Measurements from ENCODE around the gene FOXO3. TPM values are rescaled to one million over a fixed set of nuclear protein-coding genes. Genes with fewer than 3 reads are reported as not detected.

Gene FOXO3
- total and polyA plus RNA-seq, 2 of the 13 experiments (the other 11 are each of a cell fraction or from before 2014, with no cell fraction given): 16.0 to 22.5 TPM

- H3K27me3 ChIP-seq (ENCODE audit: control insufficient read depth in 1 of 2, insufficient read depth in 2 of 2, low read length in 2 of 2): no peaks in the 10 kb centered on the region
- BruUV-seq (replicated peaks): no TSS peak
- no peak overlapping the region for H3K27ac ChIP-seq (ENCODE audit: extremely low read length, insufficient read depth, low read length)
- intact Hi-C loops (cut with micrococcal nuclease; ENCODE audit: unreplicated experiment) (no loop called here), in situ Hi-C loops (cut with HindIII; ENCODE audit: extremely low pct_ligation_motif_present, low pct_unique_long_range_greater_than_20kb) (no loop called here)
- H3K4me3 ChIP-seq (replicated peaks in 1 of 3; ENCODE audit: insufficient read depth in 1 of 3, low read depth in 2 of 3, low read length in 3 of 3): no peak overlapping the region
- no peak for FAIRE-seq
- no peak overlapping the region for H3K9ac ChIP-seq (ENCODE audit: insufficient read depth, low read depth, low read length)
- no peak overlapping the region for H3K4me2 ChIP-seq (ENCODE audit: low read depth, low read length)
- H4K20me1 ChIP-seq (ENCODE audit: insufficient read depth, low read length): peaks cover 38% of the 10 kb centered on the region
- H3K9me3 ChIP-seq (ENCODE audit: low read length): no peaks in the 10 kb centered on the region
- WGBS (ENCODE audit: low lambda C conversion rate): 98% methylated on average over 2 of the region's 3 CpGs
- ChIA-PET CTCF (ENCODE audit: low intra/inter-chr PET ratio, low total read pairs) (no interaction called here), POLR2A (no interaction called here)
- H3K36me3 ChIP-seq (replicated peaks in 1 of 2; ENCODE audit: control insufficient read depth in 1 of 2, insufficient read depth in 2 of 2, low read length in 2 of 2): peaks cover 4 to 14% of the 10 kb centered on the region in 2 experiments; a peak in 3 of 5 replicates
- no peak for DNase-seq (ENCODE audit: low spot score)
- ATAC-seq: no peak
- TF ChIP-seq KDM2A (CRISPR knock-in tag; IDR thresholded peaks at IDR 0.05; ENCODE audit: borderline replicate concordance, low read depth) (no peak), RBM22 (optimal IDR thresholded peaks at IDR 0.05; ENCODE audit: low read length) (peak; percentile 26), STAG1 (CRISPR knock-in tag; IDR thresholded peaks at IDR 0.05) (peak; percentile 12; the same call in 1 of the 2 replicates)
- TF ChIP-seq, protein P1, sequence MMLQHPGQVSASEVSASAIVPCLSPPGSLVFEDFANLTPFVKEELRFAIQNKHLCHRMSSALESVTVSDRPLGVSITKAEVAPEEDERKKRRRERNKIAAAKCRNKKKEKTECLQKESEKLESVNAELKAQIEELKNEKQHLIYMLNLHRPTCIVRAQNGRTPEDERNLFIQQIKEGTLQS (CRISPR knock-in tag; IDR thresholded peaks at IDR 0.05): no peak
- H2AFZ ChIP-seq (ENCODE audit: low read length): no peak overlapping the region
- H3K4me1 ChIP-seq (ENCODE audit: insufficient read depth, low read length): peaks cover 27% of the 10 kb centered on the region
- peaks cover 25% of the 10 kb centered on the region for H3K79me2 ChIP-seq (ENCODE audit: insufficient read depth, low read length)
Measured at GRCh38 chr6:108675226-108676200, 114.8 kb downstream of the FOXO3 start.

DNA sequence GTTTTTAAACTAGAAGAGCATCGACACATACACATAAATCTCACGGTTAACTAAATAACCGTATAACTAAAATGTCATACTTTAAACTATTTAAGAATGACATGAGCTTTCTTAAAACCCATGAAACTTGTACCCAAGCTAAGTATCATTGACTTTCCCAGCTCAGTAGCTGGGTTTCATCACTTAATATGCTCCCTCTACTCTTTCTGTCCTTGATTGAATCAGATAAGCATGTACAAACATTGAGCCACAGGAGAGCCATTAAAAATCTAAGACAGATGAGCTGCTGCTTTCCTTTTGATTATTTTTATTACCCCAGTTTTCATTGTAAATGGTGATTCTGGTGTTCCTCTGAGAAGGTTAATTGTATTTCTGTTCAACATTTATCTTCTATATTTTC lies 115.8 kb downstream of the FOXO3 start:
- no peak overlapping the region for H3K27ac ChIP-seq (ENCODE audit: extremely low read length, insufficient read depth, low read length)
- H3K4me3 ChIP-seq (replicated peaks in 1 of 3; ENCODE audit: insufficient read depth in 1 of 3, low read depth in 2 of 3, low read length in 3 of 3): no peak overlapping the region
- peaks cover 27% of the 10 kb centered on the region for H3K4me1 ChIP-seq (ENCODE audit: insufficient read depth, low read length)
- POLR2A ChIA-PET: no interaction called here
- no peak for FAIRE-seq
- peaks cover 19% of the 10 kb centered on the region for H3K79me2 ChIP-seq (ENCODE audit: insufficient read depth, low read length)
- intact Hi-C loops (cut with micrococcal nuclease; ENCODE audit: unreplicated experiment) (no loop called here), in situ Hi-C loops (cut with HindIII; ENCODE audit: extremely low pct_ligation_motif_present, low pct_unique_long_range_greater_than_20kb) (no loop called here)
- H3K36me3 ChIP-seq (replicated peaks in 1 of 2; ENCODE audit: control insufficient read depth in 1 of 2, insufficient read depth in 2 of 2, low read length in 2 of 2): peaks cover 4 to 16% of the 10 kb centered on the region in 2 experiments; a peak in 3 of 5 replicates
- no peak for TF ChIP-seq CBX2 (IDR thresholded peaks at IDR 0.05; ENCODE audit: low read depth, low read length)
- no peak for TF ChIP-seq CBX2 (CRISPR knock-in tag; IDR thresholded peaks at IDR 0.05; ENCODE audit: low read depth)
- TF ChIP-seq ZBTB21 (CRISPR knock-in tag; IDR thresholded peaks at IDR 0.05): no peak
- TF ChIP-seq ZNF292 (CRISPR knock-in tag; IDR thresholded peaks at IDR 0.05; ENCODE audit: borderline replicate concordance, low read depth): no peak
- TF ChIP-seq ZMYM2 (CRISPR knock-in tag; IDR thresholded peaks at IDR 0.05): no peak
- no peak for TF ChIP-seq NCOA2 (CRISPR knock-in tag; IDR thresholded peaks at IDR 0.05)
- TF ChIP-seq PRDM15 (CRISPR knock-in tag; IDR thresholded peaks at IDR 0.05): no peak
- no peak for TF ChIP-seq SRSF1 (optimal IDR thresholded peaks at IDR 0.05; ENCODE audit: low read depth, low read length)
- no peak for DNase-seq (ENCODE audit: low spot score)
- no peak overlapping the region for H3K4me2 ChIP-seq (ENCODE audit: low read depth, low read length)
- no peaks in the 10 kb centered on the region for H3K9me3 ChIP-seq (ENCODE audit: low read length)
- CTCF ChIA-PET (ENCODE audit: low intra/inter-chr PET ratio, low total read pairs): no interaction called here
- no peak overlapping the region for H2AFZ ChIP-seq (ENCODE audit: low read length)
- H4K20me1 ChIP-seq (ENCODE audit: insufficient read depth, low read length): peaks cover 35% of the 10 kb centered on the region
- WGBS (ENCODE audit: low lambda C conversion rate): 92% methylated on average over 3 of the region's 3 CpGs
- no peak for ATAC-seq
- no TSS peak for BruUV-seq (replicated peaks)
- H3K27me3 ChIP-seq (ENCODE audit: control insufficient read depth in 1 of 2, insufficient read depth in 2 of 2, low read length in 2 of 2): no peaks in the 10 kb centered on the region
- no peak overlapping the region for H3K9ac ChIP-seq (ENCODE audit: insufficient read depth, low read depth, low read length)
